ENCODE results near the gene INPP5A.

DNA sequence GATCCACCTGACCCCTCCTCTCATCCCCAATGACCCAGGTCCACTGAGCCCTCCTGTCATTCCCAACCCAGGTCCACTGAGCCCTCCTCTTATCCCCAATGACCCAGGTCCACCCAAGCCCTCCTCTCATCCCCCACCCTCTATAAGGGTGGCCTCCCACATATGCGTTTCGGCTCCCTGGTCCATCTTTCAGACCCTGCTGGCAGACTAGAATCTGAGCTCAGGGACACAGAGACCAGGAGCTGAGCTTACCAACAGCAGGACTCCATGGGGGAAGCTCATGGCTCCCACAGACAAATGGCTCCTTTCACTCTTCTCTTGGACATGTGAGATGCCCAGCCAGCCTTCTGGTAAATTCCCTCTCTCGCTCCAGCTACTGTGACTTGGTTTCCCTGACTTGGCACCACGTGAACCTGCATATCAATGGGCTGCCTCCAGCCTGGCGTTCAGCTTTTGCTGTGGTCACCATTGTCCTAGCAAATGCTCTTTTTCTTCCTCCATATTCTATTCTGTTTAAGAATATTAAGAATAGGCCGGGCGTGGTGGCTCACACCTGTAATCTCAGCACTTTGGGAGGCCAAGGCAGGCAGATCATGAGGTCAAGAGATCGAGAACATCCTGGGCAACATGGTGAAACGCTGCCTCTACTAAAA, 24.8 kb upstream of the INPP5A start:
- TF ChIP-seq, protein P1, sequence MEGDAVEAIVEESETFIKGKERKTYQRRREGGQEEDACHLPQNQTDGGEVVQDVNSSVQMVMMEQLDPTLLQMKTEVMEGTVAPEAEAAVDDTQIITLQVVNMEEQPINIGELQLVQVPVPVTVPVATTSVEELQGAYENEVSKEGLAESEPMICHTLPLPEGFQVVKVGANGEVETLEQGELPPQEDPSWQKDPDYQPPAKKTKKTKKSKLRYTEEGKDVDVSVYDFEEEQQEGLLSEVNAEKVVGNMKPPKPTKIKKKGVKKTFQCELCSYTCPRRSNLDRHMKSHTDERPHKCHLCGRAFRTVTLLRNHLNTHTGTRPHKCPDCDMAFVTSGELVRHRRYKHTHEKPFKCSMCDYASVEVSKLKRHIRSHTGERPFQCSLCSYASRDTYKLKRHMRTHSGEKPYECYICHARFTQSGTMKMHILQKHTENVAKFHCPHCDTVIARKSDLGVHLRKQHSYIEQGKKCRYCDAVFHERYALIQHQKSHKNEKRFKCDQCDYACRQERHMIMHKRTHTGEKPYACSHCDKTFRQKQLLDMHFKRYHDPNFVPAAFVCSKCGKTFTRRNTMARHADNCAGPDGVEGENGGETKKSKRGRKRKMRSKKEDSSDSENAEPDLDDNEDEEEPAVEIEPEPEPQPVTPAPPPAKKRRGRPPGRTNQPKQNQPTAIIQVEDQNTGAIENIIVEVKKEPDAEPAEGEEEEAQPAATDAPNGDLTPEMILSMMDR (IDR thresholded peaks at IDR 0.05), result no peak
- TF ChIP-seq EZH2 (IDR thresholded peaks at IDR 0.05), result no peak
